H4 (cell line): Measurements from ENCODE around the gene UBN2. TPM values are rescaled to one million over a fixed set of nuclear protein-coding genes. Genes with fewer than 3 reads are reported as not detected.
A peak's percentile ranks its signal among the peaks of the same experiment; 100 is the strongest.
"Not testable (repeated sequence)": the region's sequence is repeated elsewhere in the genome, so short reads cannot be mapped to it uniquely, and the experiment has no call there.

Experiments used
- DNase-seq: peaks from one replicate; pipeline ENCODE4 v3.0.0-alpha.2; 2015; ENCODE audit warnings: low spot score
- total RNA-seq: library from RNA; depleted of rRNA; stranded (reverse); fragments of >200 nt; shearing (Covaris generic); gene quantifications from 2 replicates; pipeline ENCODE4 v1.2.3, GENCODE V29; 2014

UBN2 gene
- total RNA-seq, 1 experiment from 2014 or later, result 3.3 TPM

DNA sequence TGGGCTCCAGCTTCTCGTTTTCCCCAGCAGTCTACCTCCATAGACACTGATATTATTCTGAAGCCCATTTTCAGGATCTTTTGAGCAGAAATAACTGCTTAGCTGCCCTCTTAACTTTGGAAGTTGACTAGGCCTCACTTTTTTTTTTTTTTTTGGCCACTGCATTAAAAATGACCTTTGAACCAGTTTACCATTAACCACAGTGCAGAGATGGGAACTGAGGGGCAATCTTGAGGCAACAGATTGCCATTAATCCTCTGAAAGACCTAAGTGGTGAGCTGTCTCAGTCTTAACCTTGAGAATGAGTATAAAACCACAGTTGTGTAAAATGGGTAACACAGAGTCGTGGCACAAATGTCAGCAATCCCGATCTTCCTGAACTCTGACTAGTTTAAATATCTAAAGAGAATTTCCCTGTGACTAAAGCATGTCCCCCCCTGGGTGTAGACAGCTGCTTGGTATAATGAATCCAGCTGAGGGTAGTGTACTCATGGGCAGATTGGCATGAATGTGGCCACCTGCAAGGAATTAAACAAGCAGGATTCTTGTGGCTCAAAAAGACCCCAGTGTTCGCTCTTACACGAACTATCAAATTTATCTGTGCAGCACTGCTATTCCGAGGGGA is 64.0 kb downstream of the UBN2 start:
- DNase-seq, result no peak

DNA sequence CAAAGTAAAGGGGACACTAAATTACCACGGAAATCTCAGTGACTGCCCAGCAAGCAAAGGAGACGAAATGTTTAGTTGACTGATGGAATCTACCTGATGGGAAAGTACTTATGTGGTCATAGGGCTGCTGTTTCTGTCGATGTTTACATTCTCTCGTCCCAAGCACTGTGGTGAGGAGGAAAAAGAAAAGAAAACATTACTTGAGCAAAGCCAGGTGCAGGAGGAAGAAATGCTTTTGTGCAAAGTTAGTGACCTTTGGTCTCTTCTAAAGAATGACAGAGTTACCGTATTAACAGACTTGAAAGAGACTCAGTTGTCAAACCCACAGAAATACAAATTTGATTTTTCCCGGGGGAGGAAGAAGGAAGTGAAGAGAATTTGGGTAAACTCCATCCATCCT is 66.8 kb downstream of the UBN2 start:
- no peak for DNase-seq

DNA sequence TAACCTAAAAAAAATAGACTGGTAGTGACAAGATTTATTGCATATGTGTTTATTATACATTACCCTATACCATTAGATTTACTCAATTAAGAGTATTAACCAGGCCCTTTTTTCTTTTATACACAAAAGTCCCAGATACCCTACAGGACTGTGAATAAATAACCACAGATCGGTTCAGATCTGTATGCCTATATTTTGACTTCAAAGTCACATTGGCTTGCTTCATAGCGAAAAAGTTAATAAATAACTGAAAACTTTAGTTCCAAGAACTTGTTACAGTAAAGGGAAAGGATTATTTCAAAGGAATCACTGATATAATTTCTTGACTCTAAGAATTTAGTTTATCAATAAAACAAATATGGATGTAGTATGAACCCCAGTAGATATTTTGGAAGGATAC is 68.3 kb downstream of the UBN2 start:
- DNase-seq, result no peak

DNA sequence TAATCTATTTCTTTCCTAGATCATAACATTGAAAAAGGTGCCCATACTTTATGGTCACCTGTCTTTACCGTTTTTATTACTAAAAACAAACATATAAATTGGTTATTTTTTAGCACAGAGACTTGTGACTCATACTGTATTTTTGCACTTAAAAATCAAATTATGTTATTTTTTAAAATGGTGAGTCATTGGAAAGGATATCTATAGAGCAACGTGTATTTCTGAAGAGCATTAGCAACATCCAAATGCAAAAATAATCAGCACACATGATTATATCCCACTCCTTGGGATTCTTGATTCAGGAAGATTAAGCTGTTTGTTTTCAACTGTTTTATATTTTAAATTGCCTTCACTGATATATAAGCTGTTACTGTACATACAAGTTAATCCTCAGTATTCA is 69.4 kb downstream of the UBN2 start:
- no peak for DNase-seq

DNA sequence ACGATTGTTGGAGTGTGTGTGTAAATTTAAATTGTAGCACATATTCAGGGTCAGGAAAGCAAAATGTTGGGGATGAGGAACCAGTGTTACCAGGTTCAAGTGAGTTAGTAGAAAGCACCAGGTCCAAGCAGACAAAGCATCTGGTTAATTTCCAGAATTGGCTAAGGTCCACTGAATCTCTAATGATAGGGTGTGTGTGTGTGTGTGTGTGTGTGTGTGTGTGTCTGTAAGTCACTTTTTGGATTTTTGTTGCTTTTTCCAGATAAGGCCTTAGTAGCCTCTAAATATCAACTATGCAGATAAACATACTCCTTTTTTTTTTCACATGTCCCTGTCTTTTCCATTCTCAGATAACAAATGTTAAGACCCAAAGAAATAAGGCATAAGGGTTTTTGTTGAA is 73.5 kb downstream of the UBN2 start:
- DNase-seq, result no peak

DNA sequence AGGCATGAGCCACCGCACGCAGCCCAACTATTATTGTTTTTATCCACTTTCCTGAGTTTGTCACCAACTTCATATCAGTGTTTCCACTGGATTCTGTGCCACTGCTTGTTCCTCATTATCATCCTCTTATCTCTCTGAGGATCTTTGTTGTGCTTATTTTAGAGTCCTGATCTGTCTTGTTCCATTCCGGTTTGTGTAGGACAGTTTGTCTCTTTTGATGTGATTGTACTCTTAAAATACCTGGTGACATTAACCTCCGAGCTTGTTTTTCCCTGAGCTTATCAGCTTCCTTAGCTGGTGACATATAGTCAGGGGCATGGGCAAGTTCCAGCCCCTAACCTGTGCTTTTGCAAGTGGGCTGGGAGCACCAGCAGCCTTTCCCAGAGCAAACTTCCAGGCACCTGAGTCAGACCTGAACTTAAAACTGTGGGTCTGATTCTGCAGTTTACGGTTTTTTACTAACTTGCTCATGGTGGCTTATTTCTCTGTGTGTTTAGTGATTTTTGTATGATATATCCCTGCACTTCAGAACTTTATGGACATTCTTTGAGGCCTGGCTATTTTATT is 87.0 kb downstream of the UBN2 start:
- no peak for DNase-seq

DNA sequence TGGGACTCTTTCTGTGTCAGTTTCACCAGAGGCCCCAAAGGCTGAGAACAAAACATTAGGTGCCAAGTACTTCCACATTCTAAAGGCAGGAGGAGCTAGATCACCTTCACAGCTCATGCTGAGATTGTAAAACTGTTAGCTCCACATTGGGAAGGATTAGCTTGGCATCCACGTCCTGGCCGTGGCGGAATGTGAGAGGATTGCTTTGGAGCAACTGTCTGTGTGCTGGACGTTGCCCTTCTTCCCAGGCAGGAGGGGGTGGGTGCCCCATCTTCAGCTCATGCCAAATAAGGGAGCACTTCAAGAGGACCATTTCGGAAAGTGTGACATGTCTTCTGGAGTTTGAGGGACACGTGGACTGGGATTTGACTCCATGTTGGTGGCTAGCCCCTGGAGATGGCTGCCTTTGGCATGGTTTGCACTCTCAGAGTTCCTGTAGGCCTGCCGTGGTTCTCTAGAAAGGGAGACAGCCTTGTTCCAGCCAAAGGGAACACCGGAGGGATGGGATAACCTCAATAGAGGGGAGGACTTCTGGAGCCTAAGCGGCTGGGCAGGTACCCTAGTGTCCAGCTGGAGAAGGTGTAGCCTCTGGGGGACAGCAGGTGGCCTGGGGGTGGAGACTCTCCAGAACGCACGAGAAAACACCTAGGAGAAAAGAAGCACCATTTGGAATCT is 90.2 kb downstream of the UBN2 start:
- peak; percentile 31 for DNase-seq

DNA sequence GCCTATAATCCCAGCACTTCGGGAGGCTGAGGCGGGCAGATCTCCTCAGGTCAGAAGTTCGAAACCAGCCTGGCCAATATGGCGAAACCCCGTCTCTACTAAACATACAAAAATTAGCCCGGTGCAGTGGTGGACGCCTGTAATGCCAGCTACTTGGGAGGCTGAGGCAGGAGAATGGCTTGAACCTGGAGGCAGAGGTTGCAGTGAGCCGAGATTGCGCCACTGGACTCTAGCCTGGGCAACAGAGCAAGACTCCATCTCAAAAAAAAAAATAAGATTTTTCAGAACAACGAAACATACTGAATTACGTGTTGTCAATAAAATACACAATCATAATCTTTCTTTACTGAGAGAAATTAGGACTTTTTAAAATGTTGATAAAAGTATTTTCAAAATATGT is 93.7 kb downstream of the UBN2 start:
- DNase-seq, result not testable (repeated sequence)

DNA sequence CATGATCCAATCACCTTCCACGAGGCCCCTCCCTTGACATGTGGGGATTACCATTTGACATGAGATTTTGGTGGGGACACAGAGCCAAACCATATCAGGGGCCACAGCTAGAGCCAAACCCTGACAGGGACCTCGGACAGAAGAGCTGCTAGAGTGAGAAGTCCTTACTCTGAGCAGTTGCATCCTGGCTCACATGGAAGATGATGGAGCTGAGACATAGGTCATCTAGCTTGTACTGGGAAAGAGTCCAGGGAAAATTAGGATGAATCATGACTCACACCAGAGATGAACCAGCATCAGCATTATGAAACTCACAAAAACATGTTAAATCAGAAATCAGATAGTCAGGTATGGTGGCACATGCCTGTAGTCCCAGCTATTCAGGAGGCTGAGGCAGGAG is 97.3 kb downstream of the UBN2 start:
- no peak for DNase-seq

DNA sequence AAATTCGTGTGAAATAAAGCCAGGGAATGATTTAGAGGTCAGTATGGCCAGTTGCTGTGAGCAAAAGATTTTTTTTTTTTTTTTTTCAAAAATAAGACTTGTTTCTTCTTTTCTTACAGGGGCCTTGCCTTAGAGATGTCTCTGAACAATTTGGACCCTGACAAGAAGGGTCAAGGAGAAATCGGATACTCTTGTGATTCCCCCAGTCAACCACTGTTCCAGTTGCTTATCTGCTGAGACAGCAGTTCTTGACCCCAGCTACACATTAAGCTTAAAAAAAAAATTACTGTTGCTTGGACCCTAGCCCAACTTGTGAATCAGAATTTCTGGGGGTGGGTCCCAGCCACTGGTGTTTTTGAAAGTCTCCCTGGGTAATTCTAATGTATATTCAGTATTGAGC is 98.1 kb downstream of the UBN2 start:
- no peak for DNase-seq

DNA sequence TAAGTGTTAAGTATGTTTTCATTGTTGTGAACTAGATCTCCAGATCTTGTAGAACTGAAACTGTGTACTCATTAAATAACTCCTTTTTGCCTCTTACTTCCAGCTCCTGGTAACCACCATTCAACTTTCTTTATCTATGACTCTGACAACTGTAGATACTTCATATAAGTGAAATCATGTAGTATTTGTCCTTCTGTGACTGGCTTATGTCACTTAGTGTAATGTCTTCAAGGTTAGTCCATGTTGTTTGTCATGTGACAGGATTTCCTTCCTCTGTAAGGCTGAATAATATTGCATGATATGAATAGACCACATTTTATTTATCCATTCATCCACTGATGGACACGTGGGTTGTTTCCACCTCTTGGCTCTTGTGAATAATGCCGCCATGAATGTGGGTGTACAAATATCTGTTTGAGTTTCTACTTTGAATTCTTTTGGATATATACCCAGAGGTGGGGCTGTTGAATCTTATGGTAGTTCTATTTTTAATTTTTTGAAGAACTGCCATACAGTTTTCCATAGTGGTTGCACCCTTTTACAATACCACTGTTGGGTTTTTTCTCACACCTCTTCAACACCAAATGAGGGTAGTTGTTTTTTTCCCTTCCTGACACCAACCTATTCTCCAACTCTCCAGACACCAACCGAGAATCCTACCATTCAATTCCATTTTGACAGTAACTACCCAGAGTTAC is 99.4 kb downstream of the UBN2 start:
- no peak for DNase-seq

DNA sequence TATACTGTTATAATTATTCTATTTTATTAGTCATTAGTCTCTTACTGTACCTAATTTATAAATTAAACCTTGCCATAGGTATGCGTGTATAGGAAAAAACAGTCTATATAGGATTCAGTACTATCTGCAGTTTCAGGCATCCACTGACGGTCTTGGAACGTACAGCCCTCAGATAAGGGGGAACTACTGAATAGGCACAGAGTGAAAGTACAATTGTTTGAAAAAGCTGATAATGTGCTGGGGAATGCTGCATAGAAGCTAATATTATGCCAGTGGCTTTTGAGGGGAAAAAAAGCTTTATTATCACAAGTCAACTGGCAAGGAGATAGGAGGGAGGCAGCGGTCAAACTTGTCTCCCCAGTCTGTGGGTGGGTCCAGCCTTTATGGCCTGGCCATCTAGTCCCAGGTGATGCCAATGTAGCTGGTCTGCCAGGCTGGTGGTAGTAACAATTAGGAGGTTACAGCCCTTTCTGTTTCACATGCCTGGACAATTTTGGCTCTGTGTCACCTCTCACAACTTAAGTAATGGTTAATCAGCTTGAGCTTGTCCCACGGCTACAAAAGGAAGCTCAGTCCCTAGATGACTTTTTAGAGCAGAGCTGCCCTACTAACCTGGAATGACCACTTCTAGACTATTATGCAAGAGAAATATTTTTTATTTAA is 101.8 kb downstream of the UBN2 start:
- no peak for DNase-seq

DNA sequence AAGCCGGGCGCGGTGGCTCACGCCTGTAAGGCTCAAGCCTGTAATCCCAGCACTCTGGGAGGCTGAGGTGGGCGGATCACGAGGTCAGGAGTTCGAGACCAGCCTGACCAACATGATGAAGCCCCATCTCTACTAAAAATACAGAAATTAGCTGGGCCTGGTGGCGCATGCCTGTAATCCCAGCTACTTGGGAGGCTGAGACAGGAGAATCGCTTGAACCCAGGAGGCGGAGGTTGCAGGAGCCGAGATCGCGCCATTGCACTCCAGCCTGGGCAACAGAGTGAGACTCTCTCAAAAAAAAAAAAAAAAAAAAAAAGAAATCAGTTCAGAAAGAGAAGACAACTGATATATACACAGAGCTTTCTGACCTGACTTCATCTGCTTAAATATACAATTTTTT is 102.4 kb downstream of the UBN2 start:
- DNase-seq, result not testable (repeated sequence)

DNA sequence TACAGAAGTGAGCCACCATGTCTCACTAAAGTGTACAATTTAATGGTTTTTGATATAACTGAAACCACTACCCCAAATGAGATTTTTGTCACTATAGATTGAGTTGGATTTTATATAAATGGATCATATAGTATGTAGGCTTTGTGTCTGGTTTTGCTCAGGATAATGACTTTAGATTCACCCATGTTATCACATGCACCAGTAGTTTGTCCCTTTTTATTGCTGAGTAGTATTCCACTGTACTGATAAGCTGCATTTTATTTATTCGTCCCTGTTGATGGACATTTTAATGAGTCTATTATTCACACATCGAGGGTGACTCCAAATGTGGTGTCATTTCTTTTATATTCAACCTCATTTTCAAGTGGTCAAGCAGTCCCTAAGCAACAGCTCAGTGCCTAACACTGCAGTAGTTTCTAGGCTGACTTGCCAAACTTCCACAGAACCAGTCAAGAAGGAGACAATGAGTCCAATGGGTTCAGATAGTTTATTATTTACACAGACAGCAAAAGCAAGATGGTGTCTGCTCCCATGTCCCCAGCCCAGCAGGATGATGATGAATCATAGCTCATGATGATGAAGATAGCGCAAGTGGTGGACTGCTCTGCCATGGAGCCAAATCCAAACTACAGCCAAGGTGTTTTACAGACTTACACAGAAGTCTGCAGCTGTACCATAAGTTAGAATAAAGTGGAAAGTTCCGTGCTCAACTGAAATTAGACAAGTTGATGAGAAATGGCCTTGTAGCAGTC is 103.5 kb downstream of the UBN2 start:
- DNase-seq, result no peak

DNA sequence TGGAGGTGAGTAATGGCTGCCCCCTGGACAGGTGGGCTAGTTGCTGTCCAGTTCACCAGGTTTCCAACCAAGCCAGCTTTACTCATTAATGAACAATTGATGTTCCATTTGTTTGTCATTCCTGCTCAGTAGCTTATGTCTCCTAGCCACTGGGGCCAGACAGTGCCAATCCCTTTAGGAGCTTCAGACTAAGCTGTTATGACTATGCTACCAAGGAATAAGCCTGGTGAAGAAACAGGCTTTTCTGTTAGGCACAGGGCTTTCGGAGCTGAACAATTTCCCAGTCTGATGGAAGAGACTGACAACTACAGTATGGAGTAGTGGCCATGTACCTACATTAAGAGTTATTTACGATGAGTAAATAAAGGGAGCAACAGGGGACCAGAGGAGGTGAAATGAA is 108.0 kb downstream of the UBN2 start:
- DNase-seq, result no peak

DNA sequence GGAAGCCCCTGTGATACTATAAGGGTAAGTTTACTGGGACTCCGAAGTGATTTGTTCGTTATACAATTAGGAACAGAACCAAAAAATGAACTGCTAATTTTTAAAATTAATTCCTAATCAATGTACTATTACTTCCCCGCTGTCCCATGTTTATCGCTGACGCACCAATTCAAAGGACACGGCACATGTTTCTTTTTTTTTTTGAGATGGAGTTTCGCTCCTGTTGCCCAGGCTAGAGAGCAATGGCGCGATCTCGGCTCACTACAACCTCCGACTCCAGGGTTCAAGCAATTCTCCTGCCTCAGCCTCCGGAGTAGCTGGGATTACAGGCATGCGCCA is 108.6 kb downstream of the UBN2 start:
- no peak for DNase-seq

DNA sequence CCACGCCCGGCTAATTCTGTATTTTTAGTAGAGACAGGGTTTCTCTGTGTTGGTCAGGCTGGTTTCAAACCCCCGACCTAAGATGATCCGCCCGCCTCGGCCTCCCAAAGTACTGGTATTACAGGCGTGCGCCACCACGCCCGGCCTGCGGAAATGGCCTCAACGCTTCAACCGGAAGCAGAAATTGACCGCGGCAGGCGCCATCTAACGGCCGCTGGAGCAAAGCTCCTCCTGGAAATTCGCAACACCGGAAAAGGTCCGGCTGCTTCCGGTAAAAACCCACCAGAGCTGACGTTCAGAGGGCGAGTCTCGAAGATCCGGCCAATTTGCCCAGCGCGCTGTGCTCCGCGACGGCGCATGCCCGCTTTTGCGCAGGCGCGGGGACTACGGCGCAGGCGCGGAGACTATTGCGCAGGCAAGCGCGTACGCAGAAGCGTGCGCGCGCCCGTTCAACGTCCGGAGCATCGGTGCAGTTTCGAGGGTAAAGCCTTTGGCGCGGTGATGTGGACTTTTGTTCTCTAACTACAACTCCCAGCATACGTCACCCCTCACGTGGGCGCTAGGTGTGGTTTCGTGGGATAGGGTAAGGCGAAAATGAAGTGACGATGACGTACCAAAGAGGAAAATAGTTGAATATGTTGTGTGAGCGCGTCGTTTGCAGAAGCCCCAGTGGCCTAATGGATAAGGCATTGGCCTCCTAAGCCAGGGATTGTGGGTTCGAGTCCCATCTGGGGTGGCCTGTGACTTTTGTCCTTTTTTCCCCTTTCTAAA is 109.2 kb downstream of the UBN2 start:
- DNase-seq, result peak; percentile 100

DNA sequence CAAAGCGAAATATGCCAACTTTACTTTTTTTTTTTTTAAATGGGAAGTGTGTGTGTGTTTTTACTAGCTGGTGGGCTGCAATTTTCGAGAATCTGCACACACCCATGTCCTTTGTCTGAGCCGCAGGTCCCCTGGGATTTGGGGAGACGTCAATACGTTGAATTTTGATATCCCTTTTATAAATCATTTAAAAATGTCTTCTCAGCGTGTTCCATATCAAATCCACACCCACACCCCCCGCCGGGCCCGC is 109.7 kb downstream of the UBN2 start:
- DNase-seq, result no peak

DNA sequence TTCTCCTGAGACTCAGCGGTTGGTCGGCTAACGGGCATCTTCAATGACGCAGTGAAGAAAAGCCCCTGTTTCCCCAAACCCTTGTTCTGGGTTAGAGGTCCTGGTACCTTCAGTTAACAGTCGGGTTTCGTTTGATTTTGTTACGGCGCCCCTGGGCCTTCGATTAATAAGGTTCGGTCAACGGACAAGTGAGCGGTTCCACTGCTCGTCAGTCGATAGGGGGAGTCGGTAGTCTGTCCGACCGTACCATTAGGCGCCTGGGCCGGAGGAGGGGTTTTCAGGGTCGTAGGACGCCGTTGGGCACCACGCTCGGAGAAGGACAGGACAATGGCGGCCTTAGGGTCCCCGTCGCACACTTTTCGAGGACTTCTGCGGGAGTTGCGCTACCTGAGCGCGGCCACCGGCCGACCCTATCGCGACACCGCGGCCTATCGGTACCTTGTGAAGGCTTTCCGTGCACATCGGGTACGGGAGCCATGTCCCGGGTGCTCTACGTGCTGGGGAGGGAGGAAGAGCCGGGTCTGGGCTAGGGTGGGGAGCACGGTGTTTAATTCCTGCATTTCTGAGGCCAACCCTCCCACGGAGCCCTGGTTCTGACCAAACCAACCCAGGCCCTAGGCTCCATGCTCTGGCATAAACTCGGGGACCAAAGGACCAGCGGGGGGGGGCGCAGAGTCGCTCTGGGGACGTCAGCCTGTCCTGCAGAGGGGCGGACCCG is 110.2 kb downstream of the UBN2 start, which contains the start of gene FMC1:
FMC1 (plus strand) TSS at position 280 of the 718 bp plus-strand sequence; CDS start at position 328, 48 bp downstream.
- DNase-seq, result peak; percentile 91

DNA sequence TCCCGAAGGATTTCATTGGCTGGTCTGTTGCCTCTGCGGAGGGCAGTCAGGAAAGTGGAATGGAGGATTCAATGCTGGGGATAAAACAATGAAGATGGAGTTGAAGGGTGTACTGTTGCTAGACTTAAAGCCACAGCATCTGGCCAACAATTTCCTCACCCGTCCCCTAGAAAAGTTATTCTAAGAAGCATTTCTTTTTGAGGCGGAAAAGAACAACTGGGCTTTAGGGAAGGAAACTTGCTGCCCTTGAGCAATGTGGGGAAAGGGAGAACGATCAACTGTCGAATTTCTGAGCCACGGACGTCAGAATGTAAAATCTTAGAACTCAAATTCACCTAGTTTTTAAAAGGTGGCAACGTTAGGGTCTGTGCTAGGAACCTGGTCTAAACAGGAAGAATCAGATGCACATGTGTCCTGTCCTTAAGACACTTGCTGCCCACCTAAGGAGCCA is 110.8 kb downstream of the UBN2 start:
- no peak for DNase-seq
